ENCODE results near the gene MCAT. TPM values are rescaled to one million over a fixed set of nuclear protein-coding genes. Genes with fewer than 3 reads are reported as not detected.

Gene MCAT
- total and polyA plus RNA-seq, 2 donors (not counting 3 experiments of a cell fraction or from before 2014, with no cell fraction given): 16.9 to 23.2 TPM

DNA sequence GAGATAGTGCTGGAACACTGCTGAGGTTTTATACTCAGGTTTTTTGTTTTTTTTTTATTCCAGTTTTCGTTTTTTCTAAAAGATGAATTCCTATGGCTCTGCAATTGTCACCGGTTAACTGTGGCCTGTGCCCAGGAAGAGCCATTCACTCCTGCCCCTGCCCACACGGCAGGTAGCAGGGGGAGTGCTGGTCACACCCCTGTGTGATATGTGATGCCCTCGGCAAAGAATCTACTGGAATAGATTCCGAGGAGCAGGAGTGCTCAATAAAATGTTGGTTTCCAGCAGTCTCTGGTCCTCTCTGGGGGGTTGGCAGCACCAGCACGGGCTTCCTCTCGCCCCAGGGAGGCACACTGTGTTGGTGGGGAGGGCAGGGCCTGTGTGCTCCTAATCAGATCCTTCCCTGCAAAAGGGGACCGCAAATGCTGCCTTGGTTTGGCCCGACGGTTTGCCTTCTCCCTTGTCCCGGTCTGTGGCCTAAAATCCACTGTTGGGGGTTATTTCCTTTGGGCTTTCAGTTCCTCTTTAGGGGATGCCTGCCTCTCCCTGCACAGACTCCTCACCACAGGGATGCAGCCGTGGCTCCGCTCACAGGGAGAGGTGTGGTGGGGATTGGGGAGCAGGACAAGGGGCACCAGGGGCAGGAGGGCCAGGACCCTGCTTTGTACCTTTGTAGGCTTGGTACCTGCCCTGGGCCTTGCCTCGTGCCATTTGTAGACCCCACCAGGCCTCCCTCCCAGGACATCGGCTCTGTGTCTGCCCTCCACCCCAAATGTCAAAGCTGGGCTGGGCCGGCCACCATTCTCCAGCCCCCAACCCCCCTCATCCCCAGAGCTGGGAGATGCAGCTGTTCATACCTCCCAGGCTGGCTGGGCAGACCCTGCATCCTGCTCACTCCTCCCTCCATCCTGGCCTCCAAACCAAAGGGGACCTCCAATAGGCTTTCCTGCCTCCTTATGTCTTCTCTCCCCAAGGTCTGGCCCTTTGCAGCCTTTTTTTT is 13.5 kb downstream of the MCAT start:
- Histone ChIP-seq H3K9me1 (replicated peaks; ENCODE audit: control insufficient read depth, extremely low read depth, insufficient read depth, low read length) (no peaks in the 10 kb centered on the region), H3K27me3 (ENCODE audit: control insufficient read depth in 2 of 2, insufficient read depth in 2 of 2, low read length in 2 of 2) (no peaks in the 10 kb centered on the region), H3K9ac (replicated peaks; ENCODE audit: extremely low read depth, insufficient read depth, low read length) (no peak overlapping the region), H3K36me3 (ENCODE audit: control insufficient read depth in 2 of 2, extremely low read depth in 1 of 2, insufficient read depth in 2 of 2, low read length in 2 of 2) (peaks cover 0 to 15% of the 10 kb centered on the region in 2 experiments), H3K27ac (ENCODE audit: insufficient read depth, low read depth, low read length) (no peak overlapping the region), H3K79me2 (ENCODE audit: control insufficient read depth, insufficient read depth, low read length) (no peaks in the 10 kb centered on the region), H2AFZ (ENCODE audit: low read depth, low read length) (no peak overlapping the region), H4K20me1 (replicated peaks; ENCODE audit: control insufficient read depth, extremely low read depth, insufficient read depth, low read length) (no peaks in the 10 kb centered on the region), H3K4me3 (replicated peaks in 1 of 3; ENCODE audit: insufficient read depth in 1 of 3, low read depth in 1 of 3, low read length in 3 of 3) (no peak overlapping the region), H3K4me2 (ENCODE audit: insufficient read depth, low read length) (no peak overlapping the region), H3K4me1 (ENCODE audit: control insufficient read depth, extremely low read depth, insufficient read depth, low read length) (peaks cover 6% of the 10 kb centered on the region), H3K9me3 (replicated peaks; ENCODE audit: control insufficient read depth, insufficient read depth, low read length) (no peaks in the 10 kb centered on the region)
- TF ChIP-seq POLR2A (IDR thresholded peaks at IDR 0.05; ENCODE audit: low read depth, low read length): no peak
- ChIA-PET POLR2A (no interaction called here), CTCF (no interaction called here)
- intact Hi-C loops (cut with micrococcal nuclease): no loop called here
- FAIRE-seq (no peak), DNase-seq (ENCODE audit: low read depth, low spot score) (no peak)
- dilution Hi-C loops (cut with MboI; ENCODE audit: extremely low pct_ligation_motif_present, low sequenced_read_pairs): no loop called here
- no TSS peak for BruUV-seq (replicated peaks)

DNA sequence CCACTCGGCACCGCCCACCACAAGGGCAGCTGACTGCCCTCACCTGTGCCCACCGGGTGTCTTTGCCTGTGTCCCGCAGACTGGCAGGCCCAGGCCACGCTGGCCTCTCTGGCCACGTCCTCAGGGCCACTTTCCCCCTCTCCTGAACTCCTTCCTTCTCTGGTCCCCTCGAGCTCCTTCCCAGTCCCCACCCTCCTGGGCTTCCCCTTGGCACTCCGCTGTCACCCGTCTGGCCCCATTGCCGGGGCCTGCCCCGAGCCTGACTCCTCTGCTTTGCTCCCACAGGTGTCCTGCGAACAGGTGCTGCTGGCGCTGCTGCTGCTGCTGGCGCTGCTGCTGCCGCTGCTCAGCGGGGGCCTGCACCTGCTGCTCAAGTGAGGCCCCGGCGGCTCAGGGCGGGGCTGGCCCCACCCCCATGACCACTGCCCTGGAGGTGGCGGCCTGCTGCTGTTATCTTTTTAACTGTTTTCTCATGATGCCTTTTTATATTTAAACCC is 14.2 kb downstream of the MCAT start:
- H3K9ac ChIP-seq (replicated peaks; ENCODE audit: extremely low read depth, insufficient read depth, low read length): no peak overlapping the region
- no peak for TF ChIP-seq MYC (IDR thresholded peaks at IDR 0.05; ENCODE audit: low read depth, low read length)
- no peak for TF ChIP-seq POLR2A (IDR thresholded peaks at IDR 0.05; ENCODE audit: low read depth, low read length)
- TF ChIP-seq FOS (IDR thresholded peaks at IDR 0.05; ENCODE audit: borderline replicate concordance, insufficient read depth, low read length): no peak
- TF ChIP-seq GATA2 (IDR thresholded peaks at IDR 0.05; ENCODE audit: insufficient read depth, insufficient read length, low read depth, low read length): no peak
- TF ChIP-seq POLR2AphosphoS5 (IDR thresholded peaks at IDR 0.05; ENCODE audit: insufficient read depth, low read depth, low read length): no peak
- TF ChIP-seq CTCF (IDR thresholded peaks at IDR 0.05; ENCODE audit: extremely low read depth in 1 of 2, insufficient read depth in 1 of 2, low read depth in 1 of 2, low read length in 2 of 2): no peak
- no peak for TF ChIP-seq EZH2 (IDR thresholded peaks at IDR 0.05; ENCODE audit: borderline replicate concordance, low read depth, low read length, severe bottlenecking)
- TF ChIP-seq MAX (IDR thresholded peaks at IDR 0.05; ENCODE audit: insufficient read depth, insufficient read length): no peak
- no peak for TF ChIP-seq JUN (IDR thresholded peaks at IDR 0.05; ENCODE audit: borderline replicate concordance, insufficient read depth, insufficient read length, low read depth)
- DNase-seq (ENCODE audit: low read depth, low spot score) (no peak), FAIRE-seq (no peak)
- dilution Hi-C loops (cut with MboI; ENCODE audit: extremely low pct_ligation_motif_present, low sequenced_read_pairs): no loop called here
- no peaks in the 10 kb centered on the region for H3K79me2 ChIP-seq (ENCODE audit: control insufficient read depth, insufficient read depth, low read length)
- intact Hi-C loops (cut with micrococcal nuclease): no loop called here
- ChIA-PET CTCF (interaction anchor here (0.5 kb wide), 1 partner anchor 643 kb away, joined by 4 read pairs; no protein-coding TSS in a partner anchor), POLR2A (no interaction called here)
- H3K4me3 ChIP-seq (replicated peaks in 1 of 3; ENCODE audit: insufficient read depth in 1 of 3, low read depth in 1 of 3, low read length in 3 of 3): no peak overlapping the region
- no peak overlapping the region for H2AFZ ChIP-seq (ENCODE audit: low read depth, low read length)
- H3K27ac ChIP-seq (ENCODE audit: insufficient read depth, low read depth, low read length): no peak overlapping the region
- no peaks in the 10 kb centered on the region for H3K9me1 ChIP-seq (replicated peaks; ENCODE audit: control insufficient read depth, extremely low read depth, insufficient read depth, low read length)
- H3K36me3 ChIP-seq (ENCODE audit: control insufficient read depth in 2 of 2, extremely low read depth in 1 of 2, insufficient read depth in 2 of 2, low read length in 2 of 2): peaks cover 0 to 11% of the 10 kb centered on the region in 2 experiments
- no TSS peak for BruUV-seq (replicated peaks)
- H3K9me3 ChIP-seq (replicated peaks; ENCODE audit: control insufficient read depth, insufficient read depth, low read length): no peaks in the 10 kb centered on the region
- no peaks in the 10 kb centered on the region for H4K20me1 ChIP-seq (replicated peaks; ENCODE audit: control insufficient read depth, extremely low read depth, insufficient read depth, low read length)
- H3K4me2 ChIP-seq (ENCODE audit: insufficient read depth, low read length): no peak overlapping the region
- H3K4me1 ChIP-seq (ENCODE audit: control insufficient read depth, extremely low read depth, insufficient read depth, low read length): peaks cover 6% of the 10 kb centered on the region
- H3K27me3 ChIP-seq (ENCODE audit: control insufficient read depth in 2 of 2, insufficient read depth in 2 of 2, low read length in 2 of 2): no peaks in the 10 kb centered on the region

Measured in endothelial cell of umbilical vein (primary cell).